ENCODE results near the gene FMN2.

The FMN2 gene

GRCh38 chr1:240338837-240339236 is 247.2 kb downstream of the FMN2 start:
- Histone ChIP-seq H3K4me1 (ENCODE audit: control insufficient read depth, insufficient read depth, low read length, poor library complexity, severe bottlenecking) (no peaks in the 10 kb centered on the region), H3K36me3 (ENCODE audit: control insufficient read depth, insufficient read depth, low read length) (no peaks in the 10 kb centered on the region), H3K4me3 (ENCODE audit: insufficient read depth, low read depth, low read length, poor library complexity, severe bottlenecking) (no peak overlapping the region), H3K9me3 (ENCODE audit: control insufficient read depth, low read length) (no peaks in the 10 kb centered on the region), H3K27me3 (replicated peaks; ENCODE audit: control insufficient read depth, insufficient read depth, low read length, poor library complexity, severe bottlenecking) (no peaks in the 10 kb centered on the region), H3K27ac (ENCODE audit: insufficient read depth, low read length, poor library complexity, severe bottlenecking) (no peak overlapping the region)
- no peak for DNase-seq

- H3K9me3 ChIP-seq (ENCODE audit: control insufficient read depth, low read length), result no peaks in the 10 kb centered on the region
- H3K27ac ChIP-seq (ENCODE audit: insufficient read depth, low read length, poor library complexity, severe bottlenecking), result no peak overlapping the region
- DNase-seq, result no peak
- H3K4me3 ChIP-seq (ENCODE audit: insufficient read depth, low read depth, low read length, poor library complexity, severe bottlenecking), result no peak overlapping the region
- no peaks in the 10 kb centered on the region for H3K36me3 ChIP-seq (ENCODE audit: control insufficient read depth, insufficient read depth, low read length)
- no peaks in the 10 kb centered on the region for H3K27me3 ChIP-seq (replicated peaks; ENCODE audit: control insufficient read depth, insufficient read depth, low read length, poor library complexity, severe bottlenecking)
- H3K4me1 ChIP-seq (ENCODE audit: control insufficient read depth, insufficient read depth, low read length, poor library complexity, severe bottlenecking), result no peaks in the 10 kb centered on the region
Observed at GRCh38 chr1:240341365-240342250, 249.9 kb downstream of the FMN2 start.

- Histone ChIP-seq H3K36me3 (ENCODE audit: control insufficient read depth, insufficient read depth, low read length) (no peaks in the 10 kb centered on the region), H3K4me1 (ENCODE audit: control insufficient read depth, insufficient read depth, low read length, poor library complexity, severe bottlenecking) (no peaks in the 10 kb centered on the region), H3K9me3 (ENCODE audit: control insufficient read depth, low read length) (no peaks in the 10 kb centered on the region), H3K27me3 (replicated peaks; ENCODE audit: control insufficient read depth, insufficient read depth, low read length, poor library complexity, severe bottlenecking) (no peaks in the 10 kb centered on the region), H3K4me3 (ENCODE audit: insufficient read depth, low read depth, low read length, poor library complexity, severe bottlenecking) (no peak overlapping the region), H3K27ac (ENCODE audit: insufficient read depth, low read length, poor library complexity, severe bottlenecking) (no peak overlapping the region)
- DNase-seq, result no peak
Observed at GRCh38 chr1:240342251-240342625, 250.6 kb downstream of the FMN2 start.

GRCh38 chr1:240343045-240343444 is 251.4 kb downstream of the FMN2 start:
- no peak overlapping the region for H3K27ac ChIP-seq (ENCODE audit: insufficient read depth, low read length, poor library complexity, severe bottlenecking)
- H3K4me1 ChIP-seq (ENCODE audit: control insufficient read depth, insufficient read depth, low read length, poor library complexity, severe bottlenecking), result no peaks in the 10 kb centered on the region
- H3K9me3 ChIP-seq (ENCODE audit: control insufficient read depth, low read length), result no peaks in the 10 kb centered on the region
- H3K36me3 ChIP-seq (ENCODE audit: control insufficient read depth, insufficient read depth, low read length), result no peaks in the 10 kb centered on the region
- DNase-seq, result no peak
- no peaks in the 10 kb centered on the region for H3K27me3 ChIP-seq (replicated peaks; ENCODE audit: control insufficient read depth, insufficient read depth, low read length, poor library complexity, severe bottlenecking)
- H3K4me3 ChIP-seq (ENCODE audit: insufficient read depth, low read depth, low read length, poor library complexity, severe bottlenecking), result no peak overlapping the region

- Histone ChIP-seq H3K36me3 (ENCODE audit: control insufficient read depth, insufficient read depth, low read length) (no peaks in the 10 kb centered on the region), H3K9me3 (ENCODE audit: control insufficient read depth, low read length) (no peaks in the 10 kb centered on the region), H3K4me1 (ENCODE audit: control insufficient read depth, insufficient read depth, low read length, poor library complexity, severe bottlenecking) (no peaks in the 10 kb centered on the region), H3K27ac (ENCODE audit: insufficient read depth, low read length, poor library complexity, severe bottlenecking) (no peak overlapping the region), H3K4me3 (ENCODE audit: insufficient read depth, low read depth, low read length, poor library complexity, severe bottlenecking) (no peak overlapping the region), H3K27me3 (replicated peaks; ENCODE audit: control insufficient read depth, insufficient read depth, low read length, poor library complexity, severe bottlenecking) (no peaks in the 10 kb centered on the region)
- no peak for DNase-seq
Observed at GRCh38 chr1:240343966-240344365, 252.3 kb downstream of the FMN2 start.

- Histone ChIP-seq H3K27me3 (replicated peaks; ENCODE audit: control insufficient read depth, insufficient read depth, low read length, poor library complexity, severe bottlenecking) (no peaks in the 10 kb centered on the region), H3K27ac (ENCODE audit: insufficient read depth, low read length, poor library complexity, severe bottlenecking) (no peak overlapping the region), H3K36me3 (ENCODE audit: control insufficient read depth, insufficient read depth, low read length) (no peaks in the 10 kb centered on the region), H3K4me3 (ENCODE audit: insufficient read depth, low read depth, low read length, poor library complexity, severe bottlenecking) (no peak overlapping the region), H3K4me1 (ENCODE audit: control insufficient read depth, insufficient read depth, low read length, poor library complexity, severe bottlenecking) (no peaks in the 10 kb centered on the region), H3K9me3 (ENCODE audit: control insufficient read depth, low read length) (no peaks in the 10 kb centered on the region)
- no peak for DNase-seq
Observed at GRCh38 chr1:240344918-240345317, 253.2 kb downstream of the FMN2 start.

GRCh38 chr1:240349695-240350094 is 258.0 kb downstream of the FMN2 start:
- no peaks in the 10 kb centered on the region for H3K9me3 ChIP-seq (ENCODE audit: control insufficient read depth, low read length)
- H3K4me1 ChIP-seq (ENCODE audit: control insufficient read depth, insufficient read depth, low read length, poor library complexity, severe bottlenecking), result no peaks in the 10 kb centered on the region
- no peak for DNase-seq
- no peaks in the 10 kb centered on the region for H3K27me3 ChIP-seq (replicated peaks; ENCODE audit: control insufficient read depth, insufficient read depth, low read length, poor library complexity, severe bottlenecking)
- H3K27ac ChIP-seq (ENCODE audit: insufficient read depth, low read length, poor library complexity, severe bottlenecking), result no peak overlapping the region
- H3K36me3 ChIP-seq (ENCODE audit: control insufficient read depth, insufficient read depth, low read length), result no peaks in the 10 kb centered on the region
- no peak overlapping the region for H3K4me3 ChIP-seq (ENCODE audit: insufficient read depth, low read depth, low read length, poor library complexity, severe bottlenecking)

GRCh38 chr1:240350910-240351331 is 259.2 kb downstream of the FMN2 start:
- Histone ChIP-seq H3K36me3 (ENCODE audit: control insufficient read depth, insufficient read depth, low read length) (no peaks in the 10 kb centered on the region), H3K27me3 (replicated peaks; ENCODE audit: control insufficient read depth, insufficient read depth, low read length, poor library complexity, severe bottlenecking) (no peaks in the 10 kb centered on the region), H3K4me1 (ENCODE audit: control insufficient read depth, insufficient read depth, low read length, poor library complexity, severe bottlenecking) (no peaks in the 10 kb centered on the region), H3K27ac (ENCODE audit: insufficient read depth, low read length, poor library complexity, severe bottlenecking) (no peak overlapping the region), H3K4me3 (ENCODE audit: insufficient read depth, low read depth, low read length, poor library complexity, severe bottlenecking) (no peak overlapping the region), H3K9me3 (ENCODE audit: control insufficient read depth, low read length) (no peaks in the 10 kb centered on the region)
- DNase-seq, result no peak

- no peaks in the 10 kb centered on the region for H3K36me3 ChIP-seq (ENCODE audit: control insufficient read depth, insufficient read depth, low read length)
- no peak overlapping the region for H3K4me3 ChIP-seq (ENCODE audit: insufficient read depth, low read depth, low read length, poor library complexity, severe bottlenecking)
- no peaks in the 10 kb centered on the region for H3K9me3 ChIP-seq (ENCODE audit: control insufficient read depth, low read length)
- no peaks in the 10 kb centered on the region for H3K4me1 ChIP-seq (ENCODE audit: control insufficient read depth, insufficient read depth, low read length, poor library complexity, severe bottlenecking)
- no peak for DNase-seq
- no peaks in the 10 kb centered on the region for H3K27me3 ChIP-seq (replicated peaks; ENCODE audit: control insufficient read depth, insufficient read depth, low read length, poor library complexity, severe bottlenecking)
- no peak overlapping the region for H3K27ac ChIP-seq (ENCODE audit: insufficient read depth, low read length, poor library complexity, severe bottlenecking)
Observed at GRCh38 chr1:240351690-240352089, 260.0 kb downstream of the FMN2 start.

- no peak overlapping the region for H3K4me3 ChIP-seq (ENCODE audit: insufficient read depth, low read depth, low read length, poor library complexity, severe bottlenecking)
- no peak overlapping the region for H3K27ac ChIP-seq (ENCODE audit: insufficient read depth, low read length, poor library complexity, severe bottlenecking)
- DNase-seq, result no peak
- no peaks in the 10 kb centered on the region for H3K4me1 ChIP-seq (ENCODE audit: control insufficient read depth, insufficient read depth, low read length, poor library complexity, severe bottlenecking)
- no peaks in the 10 kb centered on the region for H3K9me3 ChIP-seq (ENCODE audit: control insufficient read depth, low read length)
- no peaks in the 10 kb centered on the region for H3K27me3 ChIP-seq (replicated peaks; ENCODE audit: control insufficient read depth, insufficient read depth, low read length, poor library complexity, severe bottlenecking)
- no peaks in the 10 kb centered on the region for H3K36me3 ChIP-seq (ENCODE audit: control insufficient read depth, insufficient read depth, low read length)
Observed at GRCh38 chr1:240352769-240353168, 261.1 kb downstream of the FMN2 start.
